MM.1S (cell line): ENCODE measurements around the gene TMEM116.
"Not testable (repeated sequence)": the region's sequence is repeated elsewhere in the genome, so short reads cannot be mapped to it uniquely, and the experiment has no call there.

Experiments used
- DNase-seq: peaks from one replicate; pipeline ENCODE4 v3.0.0-alpha.2; 2015
- H2AFZ ChIP-seq: fragments of 300-600 bp; sonication (generic); 2 replicates; pipeline ENCODE4 v1.6.0; 2016; ENCODE audit warnings: antibody characterized with exemption, low read length
- H3F3A ChIP-seq: fragments of 300-600 bp; sonication (generic); 2 replicates; pipeline ENCODE4 v1.6.1; 2016; ENCODE audit warnings: mild to moderate bottlenecking, antibody characterized with exemption, low read length, moderate library complexity, mixed read lengths; ENCODE audit not compliant: insufficient read depth
- H3K27ac ChIP-seq: fragments of 300-600 bp; sonication (generic); 2 replicates; pipeline ENCODE4 v1.5.1; 2016; ENCODE audit warnings: mild to moderate bottlenecking, low read length
- H3K27me3 ChIP-seq: fragments of 300-600 bp; sonication (generic); replicated peaks from 2 replicates; pipeline ENCODE4 v1.6.0; 2016; ENCODE audit warnings: low read length; ENCODE audit not compliant: insufficient read depth
- H3K36me3 ChIP-seq: fragments of 300-600 bp; sonication (generic); replicated peaks from 2 replicates; pipeline ENCODE4 v1.6.1; 2016; ENCODE audit warnings: mild to moderate bottlenecking, low read length, mixed read lengths; ENCODE audit not compliant: insufficient read depth
- H3K4me1 ChIP-seq: fragments of 300-600 bp; sonication (generic); 2 replicates; pipeline ENCODE4 v1.6.1; 2016; ENCODE audit warnings: low read length, mixed read lengths
- H3K4me2 ChIP-seq: fragments of 300-600 bp; sonication (generic); 2 replicates; pipeline ENCODE4 v1.6.0; 2016; ENCODE audit warnings: low read depth, low read length
- H3K4me3 ChIP-seq: fragments of 300-600 bp; sonication (generic); 2 replicates; pipeline ENCODE4 v1.5.1; 2016; ENCODE audit warnings: low read length, mixed read lengths
- H3K79me2 ChIP-seq: fragments of 300-600 bp; sonication (generic); 2 replicates; pipeline ENCODE4 v1.6.1; 2016; ENCODE audit warnings: mixed run types, low read length, mixed read lengths
- H3K9ac ChIP-seq: fragments of 300-600 bp; sonication (generic); 2 replicates; pipeline ENCODE4 v1.6.1; 2016; ENCODE audit warnings: low read length, mixed read lengths
- H3K9me2 ChIP-seq: fragments of 300-600 bp; sonication (generic); replicated peaks from 2 replicates; pipeline ENCODE4 v1.6.1; 2016; ENCODE audit warnings: mild to moderate bottlenecking, low read length, mixed read lengths; ENCODE audit not compliant: insufficient read depth
- H3K9me3 ChIP-seq: fragments of 300-600 bp; sonication (generic); replicated peaks from 2 replicates; pipeline ENCODE4 v1.6.1; 2016; ENCODE audit warnings: mild to moderate bottlenecking, low read length, mixed read lengths; ENCODE audit not compliant: insufficient read depth
- H4K20me1 ChIP-seq: fragments of 300-600 bp; sonication (generic); 2 replicates; pipeline ENCODE4 v1.6.1; 2016; ENCODE audit warnings: mild to moderate bottlenecking, low read length, moderate library complexity, mixed read lengths; ENCODE audit not compliant: insufficient read depth
- EZH2 ChIP-seq: fragments of 300-600 bp; sonication (generic); optimal IDR thresholded peaks from 2 replicates; pipeline ENCODE3; 2017; ENCODE audit warnings: low read depth, mild to moderate bottlenecking, antibody characterized with exemption, low read length, mixed read lengths
- EZH2phosphoT487 ChIP-seq: fragments of 300-600 bp; sonication (generic); IDR thresholded peaks from 2 replicates; pipeline ENCODE4 v1.6.1; 2018; ENCODE audit warnings: antibody characterized with exemption, low read length
- TF ChIP-seq, protein P1 (sequence below): fragments of 300-600 bp; sonication (generic); IDR thresholded peaks from 2 replicates; pipeline ENCODE4 v1.5.1; 2016; ENCODE audit warnings: antibody characterized with exemption, low read length, mixed read lengths

The TMEM116 gene

DNA sequence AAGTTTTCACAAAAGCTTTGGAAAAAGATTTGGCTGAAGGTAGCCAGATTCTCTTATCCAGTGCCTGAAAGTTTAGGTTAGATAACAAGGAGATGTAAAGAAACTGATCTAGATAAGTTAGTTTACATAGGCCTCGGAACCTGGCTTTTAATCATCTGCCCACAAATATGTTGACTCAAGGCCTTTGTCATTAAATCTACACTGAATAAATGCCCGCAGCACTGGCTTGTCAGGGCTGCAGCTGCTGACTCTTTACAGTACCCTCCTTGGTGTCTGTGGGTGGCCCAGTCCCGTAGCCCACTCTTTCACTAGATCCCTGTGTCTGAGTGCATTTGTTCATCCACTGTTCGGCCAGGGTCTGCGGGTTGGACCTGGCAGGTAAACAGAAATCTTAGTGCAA lies 58.0 kb downstream of the TMEM116 start:
- no peaks in the 10 kb centered on the region for H3F3A ChIP-seq
- H3K9ac ChIP-seq, result no peak overlapping the region
- no peak for DNase-seq
- H3K79me2 ChIP-seq, result no peaks in the 10 kb centered on the region
- no peaks in the 10 kb centered on the region for H4K20me1 ChIP-seq
- H3K36me3 ChIP-seq, result no peaks in the 10 kb centered on the region
- H3K4me1 ChIP-seq, result no peaks in the 10 kb centered on the region
- H3K4me3 ChIP-seq, result no peak overlapping the region
- TF ChIP-seq, protein P1, sequence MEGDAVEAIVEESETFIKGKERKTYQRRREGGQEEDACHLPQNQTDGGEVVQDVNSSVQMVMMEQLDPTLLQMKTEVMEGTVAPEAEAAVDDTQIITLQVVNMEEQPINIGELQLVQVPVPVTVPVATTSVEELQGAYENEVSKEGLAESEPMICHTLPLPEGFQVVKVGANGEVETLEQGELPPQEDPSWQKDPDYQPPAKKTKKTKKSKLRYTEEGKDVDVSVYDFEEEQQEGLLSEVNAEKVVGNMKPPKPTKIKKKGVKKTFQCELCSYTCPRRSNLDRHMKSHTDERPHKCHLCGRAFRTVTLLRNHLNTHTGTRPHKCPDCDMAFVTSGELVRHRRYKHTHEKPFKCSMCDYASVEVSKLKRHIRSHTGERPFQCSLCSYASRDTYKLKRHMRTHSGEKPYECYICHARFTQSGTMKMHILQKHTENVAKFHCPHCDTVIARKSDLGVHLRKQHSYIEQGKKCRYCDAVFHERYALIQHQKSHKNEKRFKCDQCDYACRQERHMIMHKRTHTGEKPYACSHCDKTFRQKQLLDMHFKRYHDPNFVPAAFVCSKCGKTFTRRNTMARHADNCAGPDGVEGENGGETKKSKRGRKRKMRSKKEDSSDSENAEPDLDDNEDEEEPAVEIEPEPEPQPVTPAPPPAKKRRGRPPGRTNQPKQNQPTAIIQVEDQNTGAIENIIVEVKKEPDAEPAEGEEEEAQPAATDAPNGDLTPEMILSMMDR, result no peak
- TF ChIP-seq EZH2 (no peak), EZH2phosphoT487 (no peak)
- no peak overlapping the region for H3K4me2 ChIP-seq
- no peaks in the 10 kb centered on the region for H3K9me3 ChIP-seq
- H3K9me2 ChIP-seq, result no peaks in the 10 kb centered on the region
- H3K27me3 ChIP-seq, result no peaks in the 10 kb centered on the region
- no peak overlapping the region for H2AFZ ChIP-seq
- no peak overlapping the region for H3K27ac ChIP-seq

DNA sequence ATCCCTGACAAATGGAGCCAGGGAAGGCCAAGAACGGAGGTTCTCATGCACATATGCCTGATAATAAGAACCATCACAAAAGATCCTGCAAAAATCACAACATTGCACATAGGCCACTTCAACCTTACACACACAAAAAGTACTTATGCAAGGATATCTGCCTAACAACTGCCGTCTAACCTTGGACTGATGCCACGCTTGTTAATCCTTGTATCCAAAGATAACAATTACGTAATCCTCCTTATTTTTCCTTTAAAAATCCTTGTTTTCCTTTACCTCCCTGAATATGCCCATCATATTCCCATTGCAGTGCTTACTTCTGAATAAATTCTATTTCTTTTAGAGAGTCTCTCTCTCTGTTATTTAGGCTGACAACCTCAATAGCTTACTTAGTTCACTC lies 59.5 kb downstream of the TMEM116 start:
- no peak overlapping the region for H3K4me3 ChIP-seq
- no peaks in the 10 kb centered on the region for H4K20me1 ChIP-seq
- H3K9me2 ChIP-seq, result no peaks in the 10 kb centered on the region
- no peak overlapping the region for H3K4me2 ChIP-seq
- H3K9ac ChIP-seq, result no peak overlapping the region
- H3F3A ChIP-seq, result no peaks in the 10 kb centered on the region
- no peaks in the 10 kb centered on the region for H3K4me1 ChIP-seq
- no peaks in the 10 kb centered on the region for H3K27me3 ChIP-seq
- TF ChIP-seq, protein P1, result no peak
- no peak for TF ChIP-seq EZH2
- TF ChIP-seq EZH2phosphoT487, result no peak
- no peaks in the 10 kb centered on the region for H3K9me3 ChIP-seq
- no peak overlapping the region for H2AFZ ChIP-seq
- H3K36me3 ChIP-seq, result no peaks in the 10 kb centered on the region
- no peaks in the 10 kb centered on the region for H3K79me2 ChIP-seq
- DNase-seq, result no peak
- no peak overlapping the region for H3K27ac ChIP-seq

DNA sequence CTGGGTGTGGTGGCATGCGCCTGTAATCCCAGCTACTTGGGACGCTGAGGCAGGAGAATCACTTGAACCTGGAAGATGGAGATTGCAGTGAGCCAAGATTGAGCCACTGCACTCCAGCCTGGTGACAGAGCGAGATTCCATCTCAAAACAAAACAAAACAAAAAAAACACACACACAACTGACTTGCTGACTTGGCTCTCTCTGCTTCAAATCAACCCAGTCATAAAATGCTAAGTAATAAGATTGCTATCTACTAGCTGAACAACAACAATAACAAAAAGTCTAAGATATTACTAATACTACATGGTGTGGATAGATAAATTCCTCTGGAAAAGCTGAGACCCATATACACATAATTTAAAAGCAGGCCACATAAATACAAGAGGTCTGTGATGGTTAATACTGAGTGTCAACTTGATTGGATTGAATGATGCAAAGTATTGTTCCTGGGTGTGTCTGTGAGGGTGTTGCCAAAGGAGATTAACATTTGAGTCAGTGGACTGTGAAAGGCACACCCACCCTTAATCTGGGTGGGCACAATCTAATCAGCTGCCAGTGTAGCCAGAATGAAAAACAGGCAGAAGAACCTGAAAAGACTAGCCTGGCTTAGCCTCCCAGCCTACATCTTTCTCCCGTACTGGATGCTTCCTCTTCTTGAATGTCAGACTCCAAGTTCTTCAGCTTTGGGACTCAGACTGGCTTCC lies 60.7 kb downstream of the TMEM116 start:
- H3K27me3 ChIP-seq, H3F3A ChIP-seq, H3K79me2 ChIP-seq, H3K4me1 ChIP-seq, H3K36me3 ChIP-seq, H3K4me3 ChIP-seq, H3K9me2 ChIP-seq, H3K27ac ChIP-seq, H3K9me3 ChIP-seq, DNase-seq, H4K20me1 ChIP-seq, H3K9ac ChIP-seq, H3K4me2 ChIP-seq, H2AFZ ChIP-seq: not testable (repeated sequence)

DNA sequence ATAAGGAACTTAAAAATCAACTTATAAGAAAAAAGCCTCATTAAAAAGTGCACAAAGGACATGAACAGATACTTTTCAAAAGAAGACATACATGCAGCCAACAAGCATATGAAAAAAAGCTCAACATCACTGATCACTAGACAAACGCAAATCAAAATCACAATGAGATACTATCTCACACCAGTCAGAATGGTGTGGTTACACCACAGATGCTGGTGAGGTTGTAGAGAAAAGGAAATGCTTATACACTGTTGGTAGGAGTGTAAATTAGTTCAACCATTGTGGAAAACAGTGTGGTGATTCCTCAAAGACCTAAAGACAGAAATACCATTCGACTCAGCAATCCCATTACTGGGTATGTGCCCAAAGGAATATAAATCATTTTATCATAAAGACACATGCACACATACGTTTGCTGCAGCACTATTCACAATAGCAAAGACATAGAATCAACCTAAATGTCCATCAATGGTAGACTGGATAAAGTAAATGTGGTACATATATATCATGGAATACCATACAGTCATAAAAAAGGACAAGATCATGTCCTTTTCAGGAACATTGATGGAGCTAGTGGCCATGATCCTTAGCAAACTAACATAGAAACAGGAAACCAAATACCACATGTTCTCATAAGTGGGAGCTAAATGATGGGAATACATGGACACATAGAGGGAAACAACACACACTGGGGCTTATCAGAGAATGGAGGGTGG lies 61.8 kb downstream of the TMEM116 start:
- H3K27me3 ChIP-seq, DNase-seq, H2AFZ ChIP-seq, H3F3A ChIP-seq, H4K20me1 ChIP-seq, H3K36me3 ChIP-seq, H3K9ac ChIP-seq, H3K9me3 ChIP-seq, H3K4me3 ChIP-seq, H3K9me2 ChIP-seq, H3K27ac ChIP-seq, H3K79me2 ChIP-seq, H3K4me2 ChIP-seq, H3K4me1 ChIP-seq: not testable (repeated sequence)
